IPS DF 4.7 (cell line): Measurements from ENCODE around the gene OR10H5.
"Not testable (repeated sequence)": the region's sequence is repeated elsewhere in the genome, so short reads cannot be mapped to it uniquely, and the experiment has no call there.

Experiments used
- DNase-seq: peaks from one replicate; pipeline ENCODE4 v3.0.0-alpha.2; 2013; ENCODE audit warnings: low spot score; ENCODE audit errors: extremely low read depth

Gene OR10H5, protein sequence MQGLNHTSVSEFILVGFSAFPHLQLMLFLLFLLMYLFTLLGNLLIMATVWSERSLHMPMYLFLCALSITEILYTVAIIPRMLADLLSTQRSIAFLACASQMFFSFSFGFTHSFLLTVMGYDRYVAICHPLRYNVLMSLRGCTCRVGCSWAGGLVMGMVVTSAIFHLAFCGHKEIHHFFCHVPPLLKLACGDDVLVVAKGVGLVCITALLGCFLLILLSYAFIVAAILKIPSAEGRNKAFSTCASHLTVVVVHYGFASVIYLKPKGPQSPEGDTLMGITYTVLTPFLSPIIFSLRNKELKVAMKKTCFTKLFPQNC

DNA sequence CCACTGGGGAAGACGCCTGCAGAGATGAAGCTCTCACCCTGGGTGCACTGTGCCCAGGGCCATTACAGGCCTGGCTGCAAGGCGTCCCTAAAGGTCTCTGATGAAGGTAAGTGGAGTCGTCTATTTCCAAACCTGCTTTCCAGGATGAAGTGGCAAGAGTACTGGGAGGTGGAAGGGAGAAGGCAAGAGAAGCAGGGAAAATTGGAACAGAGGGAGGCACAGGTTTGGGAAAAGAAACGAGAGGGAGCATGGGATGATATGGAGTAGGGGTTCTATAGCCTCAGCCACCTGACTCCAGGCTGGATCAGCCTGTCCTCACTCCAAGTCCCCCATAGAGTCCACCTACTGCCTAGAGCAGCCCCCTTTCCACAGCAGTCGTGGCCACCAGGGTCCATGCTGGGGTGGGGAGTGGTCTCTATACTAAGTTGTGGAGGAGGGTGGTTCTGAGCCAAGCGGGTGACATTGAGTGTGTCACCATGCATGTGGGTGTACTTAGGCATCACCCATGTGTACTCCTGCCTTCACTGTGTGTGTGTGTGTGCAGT lies at the start of gene OR10H5:
OR10H5 (plus strand) TSS at position 51 of the 545 bp plus-strand sequence. CDS start 6,388 bp downstream, outside the sequence.
- DNase-seq: no peak

DNA sequence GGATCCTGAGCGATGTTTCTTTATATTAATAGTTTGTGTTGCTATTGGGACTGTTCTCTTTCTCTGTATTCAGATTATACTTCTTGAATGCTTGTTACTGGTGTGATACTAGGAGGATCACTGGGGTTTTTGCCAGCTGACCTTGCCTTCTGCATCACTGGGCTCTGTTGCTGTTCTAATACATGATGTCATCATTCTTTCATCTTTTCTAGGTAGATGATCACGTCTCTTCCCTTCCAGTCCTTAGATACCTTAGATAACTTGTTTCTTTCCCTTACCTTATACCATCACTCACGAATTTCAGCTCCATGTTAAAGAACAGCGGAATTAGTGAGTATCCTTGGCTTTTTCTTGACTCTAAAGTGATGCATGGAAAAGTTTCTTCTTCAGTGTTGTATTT lies 49.7 kb upstream of the OR10H5 start, which contains the start of gene OR10H3:
OR10H3 (plus strand) TSS at position 264 of the 400 bp plus-strand sequence. CDS start 3,408 bp downstream, outside the sequence.
- no peak for DNase-seq

DNA sequence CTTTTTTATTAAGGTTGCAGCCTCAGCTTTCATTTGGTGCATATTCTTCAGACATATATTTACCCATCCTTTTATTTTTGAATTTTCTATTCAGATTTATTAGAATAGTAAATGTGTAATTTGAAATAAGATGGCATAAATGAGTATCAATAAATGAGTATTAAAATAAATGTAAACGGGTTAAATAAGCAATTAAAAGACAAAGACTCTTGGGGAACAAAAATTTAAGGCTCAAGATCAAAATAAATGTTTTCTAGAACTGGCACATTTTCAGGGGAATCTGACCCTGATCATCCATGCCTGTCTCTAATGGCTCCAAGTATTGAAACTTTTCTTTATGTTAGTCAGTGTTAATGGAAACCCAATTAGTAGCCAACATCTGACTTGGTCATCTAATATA lies 46.7 kb upstream of the OR10H5 start:
- DNase-seq: no peak

DNA sequence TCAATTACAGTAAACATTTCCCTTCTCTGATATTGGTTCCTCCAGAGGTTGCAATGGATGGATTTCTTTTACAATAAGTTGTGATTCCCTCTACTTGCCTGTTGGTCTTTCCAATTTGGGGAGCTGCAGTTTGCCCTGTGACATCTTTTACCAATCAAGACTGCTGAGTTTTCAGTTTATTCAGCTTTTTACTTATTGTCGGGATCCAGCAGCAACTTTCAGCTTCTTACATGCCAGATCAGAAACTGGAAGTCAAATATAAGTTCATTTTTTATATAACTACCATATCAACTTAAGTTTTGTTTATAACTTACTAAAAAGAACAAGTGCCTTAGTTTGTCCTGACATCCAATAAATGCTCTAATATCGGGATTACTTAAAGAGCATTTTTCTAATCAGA lies 39.2 kb upstream of the OR10H5 start:
- no peak for DNase-seq

DNA sequence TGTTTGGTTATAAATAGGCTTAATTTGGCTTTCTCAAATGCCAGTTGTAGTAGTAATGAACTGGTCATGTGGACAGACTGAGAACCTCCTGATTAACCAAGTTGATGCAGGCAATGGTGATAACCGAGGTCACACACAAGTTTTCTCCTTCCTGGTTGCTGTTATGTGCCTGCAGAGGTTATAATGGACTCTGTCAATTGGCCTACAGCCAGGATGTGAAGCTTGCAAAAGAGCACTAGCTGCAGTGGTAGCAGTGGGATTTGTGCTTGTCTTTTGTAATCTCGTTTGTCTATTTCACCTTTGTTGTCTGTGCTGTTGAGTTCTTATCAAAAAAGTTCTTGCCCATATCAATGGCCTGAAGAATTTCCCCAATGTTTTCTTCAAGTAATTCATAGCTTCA lies 29.1 kb upstream of the OR10H5 start:
- no peak for DNase-seq

DNA sequence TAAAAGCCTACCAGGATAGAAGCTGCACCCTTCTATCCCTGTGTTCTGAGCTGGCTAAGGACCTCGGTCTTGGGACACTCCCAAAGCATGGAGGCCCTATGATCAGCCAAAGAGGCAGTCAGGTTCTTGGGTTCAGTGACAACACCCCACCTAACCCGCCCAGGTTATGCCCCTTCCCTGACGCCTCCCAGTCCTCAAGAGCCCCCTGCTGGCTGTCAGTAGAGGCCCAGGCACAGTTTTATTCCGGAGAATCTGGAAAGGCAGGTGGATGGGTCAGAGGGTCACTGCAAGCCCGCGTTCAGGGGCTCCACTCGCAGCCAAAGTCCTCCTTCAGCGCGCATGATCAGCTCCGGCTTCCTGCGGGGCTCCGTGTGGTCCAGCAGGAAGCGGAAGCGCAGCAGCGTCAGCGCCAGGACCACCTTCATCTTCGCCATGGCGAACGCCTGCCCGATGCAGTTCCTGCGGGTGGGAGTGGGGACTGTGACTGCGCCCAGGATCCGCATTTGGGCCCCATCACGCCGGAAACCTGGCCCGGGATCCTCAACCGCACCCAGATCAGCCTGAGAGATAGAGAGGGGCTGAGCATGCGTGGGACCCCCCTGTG lies 27.4 kb upstream of the OR10H5 start:
- no peak for DNase-seq

DNA sequence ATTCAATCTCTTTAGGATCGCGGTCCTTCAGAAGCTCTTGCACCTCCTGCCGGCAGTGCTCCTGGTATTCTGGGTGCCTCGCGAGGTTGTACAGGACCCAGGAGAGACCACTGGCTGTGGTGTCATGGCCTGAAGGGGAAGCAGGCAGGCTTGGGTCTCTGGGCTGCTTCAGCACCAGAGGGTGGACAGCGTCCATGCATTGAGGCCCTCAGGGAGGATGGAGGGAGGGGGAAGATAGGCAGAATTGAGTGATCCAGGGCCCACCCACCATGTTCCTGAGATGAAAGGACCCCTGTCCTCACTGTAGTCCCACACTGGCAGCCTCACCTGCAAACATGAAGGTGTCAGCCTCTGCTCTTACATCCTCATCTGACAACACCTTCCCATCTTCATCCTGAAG lies 17.9 kb upstream of the OR10H5 start:
- no peak for DNase-seq

DNA sequence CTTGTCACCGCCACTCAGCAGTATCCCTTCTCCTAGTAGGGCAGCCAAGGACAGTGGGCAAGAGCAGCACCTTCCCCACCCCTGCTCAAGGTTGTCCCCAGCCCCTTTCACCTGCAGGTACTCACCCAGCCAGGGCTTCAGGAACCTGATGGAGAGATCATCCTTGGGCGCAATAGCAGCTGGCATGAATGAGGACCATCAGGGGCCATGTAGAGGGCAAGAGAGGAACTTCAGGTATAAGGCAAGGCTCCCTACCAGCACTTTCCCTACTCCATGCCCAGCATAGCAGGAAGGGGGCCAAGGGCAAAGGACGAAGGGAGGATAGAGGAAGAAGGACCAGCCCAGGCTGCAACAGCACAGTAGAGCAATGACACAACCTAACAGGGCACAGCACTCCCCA lies 13.3 kb upstream of the OR10H5 start:
- not testable (repeated sequence) for DNase-seq

DNA sequence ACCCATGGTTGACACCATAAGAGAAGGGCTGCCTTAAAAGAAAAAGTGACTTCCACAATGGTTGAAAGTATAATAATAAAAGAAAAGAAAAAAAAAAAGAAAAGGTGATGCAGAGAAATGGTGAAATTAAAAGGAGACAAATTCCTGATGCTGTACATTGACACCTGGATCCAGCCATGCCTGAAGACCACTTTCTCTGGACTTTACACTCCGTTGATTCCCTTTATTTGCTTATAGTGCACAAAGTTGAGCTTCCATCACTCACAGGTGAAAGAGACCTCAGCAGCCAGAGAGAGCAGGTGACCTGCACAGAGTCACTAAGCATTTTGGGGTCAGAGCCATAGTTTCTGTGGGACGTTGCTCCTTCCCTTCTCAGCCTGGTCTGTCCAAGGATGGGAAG lies 12.2 kb upstream of the OR10H5 start:
- DNase-seq: no peak

DNA sequence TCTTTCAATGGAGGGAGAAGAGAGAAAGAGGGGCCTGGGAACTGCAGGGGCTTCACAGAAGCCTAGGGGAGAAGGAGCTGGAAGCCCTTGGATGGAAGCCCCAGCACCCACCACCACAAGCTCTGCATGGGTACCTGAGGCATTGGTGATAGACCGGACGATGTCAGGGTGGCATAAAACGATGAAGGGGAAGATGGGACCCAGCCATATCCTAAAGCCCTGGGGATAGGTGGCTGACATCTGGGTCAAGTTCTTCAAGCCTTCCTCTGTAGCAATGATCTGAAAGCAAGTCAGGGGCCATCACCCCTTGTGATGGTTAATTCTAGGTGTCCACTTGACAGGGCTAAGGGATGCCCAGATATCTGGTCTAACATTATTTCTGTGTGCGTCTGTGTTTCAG lies 11.2 kb upstream of the OR10H5 start:
- no peak for DNase-seq

DNA sequence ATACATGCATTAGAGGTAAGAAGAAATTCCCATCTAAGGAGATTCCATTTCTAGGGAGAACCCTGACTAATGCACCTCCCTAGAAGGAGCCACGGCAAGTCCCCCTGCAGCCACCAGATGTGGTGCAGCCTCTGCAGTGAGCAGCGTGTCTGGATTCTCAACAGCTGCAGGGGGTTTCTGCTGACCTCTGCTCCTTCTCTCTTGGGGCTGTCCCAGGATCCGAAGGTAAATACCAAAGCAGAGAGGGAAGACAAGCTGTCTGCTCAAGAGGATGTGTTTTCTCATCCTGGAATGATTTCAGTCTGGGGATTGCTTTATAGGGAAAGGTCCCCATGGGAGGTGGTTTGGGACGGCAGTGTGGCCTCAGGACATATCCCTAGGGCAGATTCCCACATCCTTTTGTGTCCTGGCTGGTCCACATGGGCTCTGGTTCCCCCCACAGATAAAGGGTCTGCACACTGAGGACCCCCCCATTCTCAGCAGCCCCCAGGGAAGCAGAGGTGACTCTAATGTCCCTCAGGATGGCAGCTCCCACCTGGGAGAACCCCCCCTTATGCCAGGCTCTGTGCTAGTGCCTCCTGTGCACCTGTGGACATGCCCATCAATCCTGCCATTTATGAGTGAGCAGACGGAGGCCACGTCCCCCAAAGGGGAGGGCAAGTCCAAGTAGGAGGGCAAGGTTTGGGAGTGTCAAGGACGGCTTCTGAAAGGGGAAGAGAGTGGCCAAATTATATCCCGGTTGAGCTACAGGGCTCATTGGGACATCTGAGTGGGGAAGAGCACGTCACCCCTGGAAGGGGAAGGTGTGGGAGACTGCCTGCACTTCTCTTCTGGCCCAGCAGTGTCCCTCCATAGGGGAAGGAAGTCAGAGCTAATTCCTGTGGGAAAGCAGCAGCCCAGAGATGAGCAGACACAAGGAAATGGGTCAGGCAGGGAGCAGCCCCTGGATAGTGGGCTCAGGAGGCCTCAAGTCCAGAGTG lies 10.2 kb upstream of the OR10H5 start:
- no peak for DNase-seq

DNA sequence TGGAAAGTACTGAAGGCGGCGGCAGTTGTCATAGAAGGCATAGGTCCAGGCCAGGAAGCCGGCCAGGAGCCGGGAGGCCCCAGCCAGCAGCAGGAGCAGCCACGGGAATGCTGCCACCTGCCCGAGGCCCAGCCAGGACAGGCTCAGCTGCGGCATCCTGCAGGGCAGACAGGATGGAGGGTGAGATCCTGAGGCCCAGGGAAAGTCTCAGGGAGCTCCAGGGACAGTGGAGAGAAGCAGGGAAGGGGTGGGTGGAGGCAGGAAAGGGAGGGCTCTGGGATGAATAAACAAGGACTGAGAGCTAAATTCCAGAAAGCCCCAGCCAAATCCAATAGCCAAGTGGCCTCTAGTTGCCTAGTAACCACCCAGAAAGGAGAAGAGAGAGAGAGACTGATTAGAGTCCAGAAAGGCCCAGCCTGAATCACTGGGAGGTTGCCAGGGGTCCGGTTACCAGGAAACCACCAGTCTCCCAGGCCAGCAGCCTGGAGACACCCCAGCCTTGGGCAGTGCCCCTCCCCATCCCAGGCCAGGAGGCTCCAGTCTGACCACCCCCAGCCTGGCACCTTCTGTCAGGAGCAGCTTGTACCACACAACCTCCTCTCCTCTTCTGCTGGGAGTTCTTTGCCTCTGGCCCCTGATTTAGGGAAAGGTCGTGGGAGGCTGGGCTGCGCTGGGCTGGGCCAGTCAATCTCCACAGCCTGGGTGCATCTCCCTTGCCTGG lies 7.5 kb upstream of the OR10H5 start:
- DNase-seq: no peak

DNA sequence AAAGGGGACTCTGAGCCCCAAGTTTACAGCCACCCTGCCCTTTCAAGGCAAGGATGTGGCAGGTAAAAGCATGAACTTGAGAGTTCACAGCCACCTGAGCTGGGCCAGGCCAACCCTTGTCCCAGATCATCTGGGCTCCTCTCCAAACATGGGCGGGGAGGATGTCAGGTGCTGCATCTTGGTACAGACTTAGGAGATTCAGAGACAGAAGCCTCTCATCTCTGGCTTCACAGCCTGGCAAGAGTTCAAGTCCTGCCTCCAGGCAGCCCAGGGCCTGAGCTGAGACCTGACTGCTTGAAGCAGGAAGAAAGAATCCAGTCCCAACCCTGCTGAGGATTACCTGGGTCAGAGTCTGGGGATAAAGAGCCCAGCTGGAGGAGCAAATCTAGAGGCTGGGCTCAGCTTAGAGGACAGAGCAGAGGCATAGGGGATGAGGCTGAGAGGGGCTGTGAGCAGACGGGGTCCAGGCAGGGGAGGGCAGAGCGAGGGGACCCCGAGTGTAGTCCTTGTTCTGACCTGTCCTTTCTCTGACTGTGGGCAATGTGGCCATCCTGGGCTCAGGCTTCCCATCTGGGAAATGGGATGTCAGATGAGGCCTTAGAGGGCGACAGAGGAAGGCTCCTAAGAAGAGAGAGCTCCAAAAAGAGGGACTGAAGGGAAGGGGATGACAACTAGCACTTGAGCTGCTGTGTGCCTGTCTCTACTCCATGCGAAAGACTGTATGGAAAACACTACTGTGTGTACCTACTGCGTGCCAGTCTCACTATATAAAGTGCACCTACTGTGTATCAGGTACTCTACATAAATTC lies 6.6 kb upstream of the OR10H5 start:
- DNase-seq: no peak

DNA sequence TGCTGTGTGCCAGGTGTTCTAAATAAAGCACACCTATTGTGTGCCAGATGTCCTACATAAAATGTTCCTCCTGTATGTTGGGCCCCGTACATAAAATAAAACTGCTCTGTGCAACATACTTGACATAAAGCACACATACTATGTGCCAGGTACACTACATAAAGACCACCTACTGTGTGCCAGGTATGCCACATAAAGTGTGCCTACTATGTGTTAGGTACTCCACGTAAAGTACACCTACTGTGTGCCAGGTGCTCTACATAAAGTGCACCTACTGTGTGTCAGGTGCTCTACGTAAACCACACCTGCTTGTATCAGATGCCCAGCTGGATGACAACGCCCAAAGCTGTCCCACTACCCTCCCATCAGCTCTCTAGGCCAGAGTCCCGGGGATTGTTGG lies 5.8 kb upstream of the OR10H5 start:
- DNase-seq: no peak

DNA sequence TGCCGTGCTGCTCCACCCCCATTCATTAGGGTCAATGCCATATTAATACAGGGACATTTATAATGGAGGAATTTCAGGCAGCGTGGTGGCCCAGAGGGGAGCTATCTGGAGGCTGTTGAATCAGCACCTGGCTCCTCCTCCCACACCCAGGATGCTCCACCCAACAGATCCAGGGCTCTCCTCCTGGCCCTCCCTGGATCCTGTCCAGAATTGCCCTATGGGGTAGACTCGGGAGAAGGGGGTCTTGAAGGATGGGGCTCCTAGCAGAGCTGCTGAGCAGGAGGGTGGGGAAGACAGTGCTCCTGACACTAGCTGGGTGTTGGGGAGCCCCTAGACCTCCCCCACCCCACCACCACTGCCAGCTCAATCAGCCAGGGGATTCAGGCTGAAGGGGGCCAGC lies 5.2 kb upstream of the OR10H5 start:
- no peak for DNase-seq

DNA sequence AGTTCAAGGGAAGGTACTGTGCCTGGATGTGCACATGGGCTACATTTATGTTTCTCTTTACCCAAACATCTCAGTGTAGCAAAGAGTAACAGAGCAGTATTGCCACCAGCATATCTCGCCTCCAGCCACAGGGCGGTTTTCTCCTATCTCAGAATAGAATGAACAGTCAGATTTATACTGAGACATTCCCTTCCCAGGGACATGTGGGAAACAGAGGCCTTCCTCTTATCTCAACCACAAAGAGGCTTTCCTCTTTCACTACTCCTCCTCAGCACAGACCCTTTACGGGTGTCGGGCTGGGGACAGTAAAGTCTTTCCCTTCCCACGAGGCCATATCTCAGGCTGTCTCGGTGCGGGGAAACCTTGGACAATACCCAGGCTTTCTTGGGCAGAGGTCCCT lies 4.6 kb upstream of the OR10H5 start:
- DNase-seq: not testable (repeated sequence)

DNA sequence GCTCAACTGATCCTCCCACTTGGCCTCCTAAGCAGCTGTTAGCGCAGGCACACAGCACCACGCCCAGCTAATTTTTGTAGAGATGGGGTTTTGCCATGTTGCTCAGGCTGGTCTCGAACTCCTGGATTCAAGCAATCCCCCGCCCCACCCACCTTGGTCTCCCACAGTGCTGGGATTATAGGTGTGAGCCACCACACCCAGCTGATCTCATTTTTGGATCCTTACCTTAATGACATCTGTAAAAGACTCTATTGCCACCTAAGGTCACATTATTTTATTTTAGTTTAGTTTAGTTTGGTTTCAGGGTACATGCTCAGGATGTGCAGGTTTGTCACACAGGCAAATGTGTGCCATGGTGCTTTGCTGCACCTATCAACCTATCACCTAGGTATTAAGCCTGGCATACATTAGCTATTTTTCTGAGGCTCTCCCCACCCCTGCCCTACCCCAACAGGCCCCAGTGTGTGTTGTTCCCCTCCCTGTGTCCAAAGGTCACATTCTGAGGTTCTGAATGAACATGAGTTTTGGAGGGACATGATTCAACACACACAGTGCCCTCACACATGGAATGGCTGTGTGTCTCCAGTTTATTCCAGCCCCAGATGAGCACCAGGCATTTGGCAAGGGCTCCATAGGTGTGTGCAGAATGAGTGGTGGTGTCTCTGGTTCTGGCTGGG lies 1.3 kb downstream of the OR10H5 start:
- DNase-seq: no peak

DNA sequence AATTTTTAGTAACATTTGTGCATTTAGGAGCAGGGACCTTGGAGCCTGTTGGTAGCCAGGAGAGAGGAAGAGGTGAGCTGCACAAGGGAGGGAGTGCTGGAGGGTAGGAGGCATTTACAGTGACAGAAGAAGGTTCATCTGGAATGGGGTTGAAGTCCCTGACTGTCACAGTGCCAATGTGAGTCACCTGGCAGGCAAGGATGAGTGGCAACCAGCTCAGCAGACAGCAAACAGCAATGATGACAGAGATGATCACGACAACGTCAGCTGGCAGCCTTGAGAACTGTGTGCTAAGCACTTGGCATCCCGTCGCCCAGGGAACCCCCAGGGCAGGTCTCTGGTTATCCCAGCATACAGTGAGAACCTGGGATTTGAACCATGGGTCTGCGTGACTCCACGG lies 2.6 kb downstream of the OR10H5 start:
- no peak for DNase-seq

DNA sequence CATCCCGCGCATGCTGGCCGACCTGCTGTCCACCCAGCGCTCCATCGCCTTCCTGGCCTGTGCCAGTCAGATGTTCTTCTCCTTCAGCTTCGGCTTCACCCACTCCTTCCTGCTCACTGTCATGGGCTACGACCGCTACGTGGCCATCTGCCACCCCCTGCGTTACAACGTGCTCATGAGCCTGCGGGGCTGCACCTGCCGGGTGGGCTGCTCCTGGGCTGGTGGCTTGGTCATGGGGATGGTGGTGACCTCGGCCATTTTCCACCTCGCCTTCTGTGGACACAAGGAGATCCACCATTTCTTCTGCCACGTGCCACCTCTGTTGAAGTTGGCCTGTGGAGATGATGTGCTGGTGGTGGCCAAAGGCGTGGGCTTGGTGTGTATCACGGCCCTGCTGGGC lies 6.8 kb downstream of the OR10H5 start:
- not testable (repeated sequence) for DNase-seq

DNA sequence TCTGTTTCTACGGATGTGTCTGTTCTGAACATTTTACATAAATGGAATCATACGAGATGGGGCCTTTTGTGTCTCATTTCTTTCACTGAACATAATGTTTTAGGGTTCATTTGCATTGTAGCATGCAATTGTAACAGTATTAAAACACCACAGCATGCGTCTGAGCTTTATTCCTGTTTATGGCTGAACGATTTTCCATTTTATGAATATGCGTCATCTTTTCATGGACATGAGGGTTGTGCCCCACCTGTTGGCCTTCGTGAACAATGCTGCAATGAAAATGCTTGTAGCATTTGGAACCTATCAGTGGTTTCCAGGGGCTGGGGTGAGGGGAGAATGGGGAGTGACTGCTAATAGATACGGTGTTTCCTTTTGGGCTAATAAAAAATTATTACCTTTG lies 22.9 kb downstream of the OR10H5 start:
- no peak for DNase-seq
